Measurements from ENCODE around the gene PRKCD.

GRCh38 chr3:53223025-53223424 lies 62.0 kb downstream of the PRKCD start:
- TF ChIP-seq CTCF (IDR thresholded peaks at IDR 0.05) = no peak
- no peak for TF ChIP-seq EZH2 (IDR thresholded peaks at IDR 0.05; ENCODE audit: borderline replicate concordance, insufficient read depth, low read depth, low read length, poor library complexity, severe bottlenecking)
